ENCODE measurements around the gene COL23A1.
"Not testable (repeated sequence)": the region's sequence is repeated elsewhere in the genome, so short reads cannot be mapped to it uniquely, and the experiment has no call there.

COL23A1 gene

GRCh38 chr5:178244576-178244975 is 345.6 kb downstream of the COL23A1 start:
- no peak overlapping the region for H3K4me3 ChIP-seq (ENCODE audit: low read depth, low read length)
- DNase-seq (ENCODE audit: low read depth) = peak; percentile 88
- TF ChIP-seq CTCF (conservative IDR thresholded peaks at IDR 0.05; ENCODE audit: low read depth, low read length) = no peak

- no peak for TF ChIP-seq CTCF (conservative IDR thresholded peaks at IDR 0.05; ENCODE audit: low read depth, low read length)
- no peak overlapping the region for H3K4me3 ChIP-seq (ENCODE audit: low read depth, low read length)
- no peak for DNase-seq (ENCODE audit: low read depth)
Measured at GRCh38 chr5:178242416-178242815, 347.8 kb downstream of the COL23A1 start.

GRCh38 chr5:178241688-178242231 is 348.4 kb downstream of the COL23A1 start:
- TF ChIP-seq CTCF (conservative IDR thresholded peaks at IDR 0.05; ENCODE audit: low read depth, low read length) = no peak
- H3K4me3 ChIP-seq (ENCODE audit: low read depth, low read length) = no peak overlapping the region
- no peak for DNase-seq (ENCODE audit: low read depth)

- TF ChIP-seq CTCF (conservative IDR thresholded peaks at IDR 0.05; ENCODE audit: low read depth, low read length) = no peak
- no peak overlapping the region for H3K4me3 ChIP-seq (ENCODE audit: low read depth, low read length)
- DNase-seq (ENCODE audit: low read depth) = no peak
Measured at GRCh38 chr5:178241231-178241663, 348.9 kb downstream of the COL23A1 start.

GRCh38 chr5:178240766-178241165 is 349.4 kb downstream of the COL23A1 start:
- DNase-seq (ENCODE audit: low read depth) = no peak
- no peak for TF ChIP-seq CTCF (conservative IDR thresholded peaks at IDR 0.05; ENCODE audit: low read depth, low read length)
- H3K4me3 ChIP-seq (ENCODE audit: low read depth, low read length) = no peak overlapping the region

- no peak overlapping the region for H3K4me3 ChIP-seq (ENCODE audit: low read depth, low read length)
- TF ChIP-seq CTCF (conservative IDR thresholded peaks at IDR 0.05; ENCODE audit: low read depth, low read length) = no peak
- no peak for DNase-seq (ENCODE audit: low read depth)
Measured at GRCh38 chr5:178240341-178240741, 349.9 kb downstream of the COL23A1 start.

- not testable (repeated sequence) for H3K4me3 ChIP-seq (ENCODE audit: low read depth, low read length); DNase-seq (ENCODE audit: low read depth)
Measured at GRCh38 chr5:178239626-178240301, 350.4 kb downstream of the COL23A1 start.
